BE2C (cell line): ENCODE data around the gene GRIN3B.

Experiments used
- DNase-seq: peaks from one replicate; pipeline ENCODE4 v3.0.0-alpha.2; 2020
- H3K27me3 ChIP-seq: fragments of 250-450 bp; sonication (Bioruptor Pico); 2 replicates; pipeline ENCODE4 v1.5.1; 2020; ENCODE audit warnings: mild to moderate bottlenecking
- H3K36me3 ChIP-seq: fragments of 250-450 bp; sonication (Bioruptor Pico); 2 replicates; pipeline ENCODE4 v1.5.1; 2020; ENCODE audit warnings: mild to moderate bottlenecking
- H3K4me1 ChIP-seq: fragments of 250-450 bp; sonication (Bioruptor Pico); 2 replicates; pipeline ENCODE4 v1.5.1; 2020
- H3K4me3 ChIP-seq: 2 replicates; pipeline ENCODE4 v1.5.1; 2011; ENCODE audit warnings: low read depth, low read length
- H3K9me3 ChIP-seq: fragments of 250-450 bp; sonication (Bioruptor Pico); 2 replicates; pipeline ENCODE4 v1.5.1; 2020
- TF ChIP-seq, protein P1 (sequence below): IDR thresholded peaks from 2 replicates; pipeline ENCODE4 v1.5.1; 2012; ENCODE audit warnings: mild to moderate bottlenecking, low read depth, low read length

GRIN3B gene

DNA sequence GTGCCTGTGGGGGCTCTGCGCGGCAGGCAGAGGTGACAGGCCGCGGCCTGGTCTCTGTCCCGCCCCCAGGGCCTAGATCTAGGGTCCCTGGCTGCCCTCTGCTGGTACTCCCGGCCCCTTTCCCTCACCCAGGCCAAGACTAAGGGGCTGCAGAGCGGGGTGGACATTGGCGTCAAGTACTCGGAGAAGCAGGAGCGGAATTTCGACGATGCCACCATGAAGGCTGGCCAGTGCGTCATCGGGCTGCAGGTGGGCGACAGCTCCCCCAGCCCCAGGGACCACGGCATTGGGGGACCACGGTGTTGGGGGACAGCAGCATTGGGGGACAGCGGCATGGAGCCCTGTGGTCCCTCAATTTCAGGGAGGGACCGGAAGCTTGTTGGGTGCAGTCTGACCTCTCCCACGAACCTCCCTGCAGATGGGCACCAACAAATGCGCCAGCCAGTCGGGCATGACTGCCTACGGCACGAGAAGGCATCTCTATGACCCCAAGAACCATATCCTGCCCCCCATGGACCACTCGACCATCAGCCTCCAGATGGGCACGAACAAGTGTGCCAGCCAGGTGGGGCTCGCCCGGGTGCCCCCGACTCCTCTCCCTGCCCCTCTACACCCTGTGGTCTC is 35.9 kb downstream of the GRIN3B start:
- H3K36me3 ChIP-seq: no peaks in the 10 kb centered on the region; the same call in 1 of the 2 replicates
- H3K9me3 ChIP-seq: no peaks in the 10 kb centered on the region
- peak; percentile 17 for DNase-seq
- no peak overlapping the region for H3K4me3 ChIP-seq
- TF ChIP-seq, protein P1, sequence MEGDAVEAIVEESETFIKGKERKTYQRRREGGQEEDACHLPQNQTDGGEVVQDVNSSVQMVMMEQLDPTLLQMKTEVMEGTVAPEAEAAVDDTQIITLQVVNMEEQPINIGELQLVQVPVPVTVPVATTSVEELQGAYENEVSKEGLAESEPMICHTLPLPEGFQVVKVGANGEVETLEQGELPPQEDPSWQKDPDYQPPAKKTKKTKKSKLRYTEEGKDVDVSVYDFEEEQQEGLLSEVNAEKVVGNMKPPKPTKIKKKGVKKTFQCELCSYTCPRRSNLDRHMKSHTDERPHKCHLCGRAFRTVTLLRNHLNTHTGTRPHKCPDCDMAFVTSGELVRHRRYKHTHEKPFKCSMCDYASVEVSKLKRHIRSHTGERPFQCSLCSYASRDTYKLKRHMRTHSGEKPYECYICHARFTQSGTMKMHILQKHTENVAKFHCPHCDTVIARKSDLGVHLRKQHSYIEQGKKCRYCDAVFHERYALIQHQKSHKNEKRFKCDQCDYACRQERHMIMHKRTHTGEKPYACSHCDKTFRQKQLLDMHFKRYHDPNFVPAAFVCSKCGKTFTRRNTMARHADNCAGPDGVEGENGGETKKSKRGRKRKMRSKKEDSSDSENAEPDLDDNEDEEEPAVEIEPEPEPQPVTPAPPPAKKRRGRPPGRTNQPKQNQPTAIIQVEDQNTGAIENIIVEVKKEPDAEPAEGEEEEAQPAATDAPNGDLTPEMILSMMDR: no peak
- H3K27me3 ChIP-seq: no peaks in the 10 kb centered on the region
- H3K4me1 ChIP-seq: peaks cover 6% of the 10 kb centered on the region; the same call in 1 of the 2 replicates

DNA sequence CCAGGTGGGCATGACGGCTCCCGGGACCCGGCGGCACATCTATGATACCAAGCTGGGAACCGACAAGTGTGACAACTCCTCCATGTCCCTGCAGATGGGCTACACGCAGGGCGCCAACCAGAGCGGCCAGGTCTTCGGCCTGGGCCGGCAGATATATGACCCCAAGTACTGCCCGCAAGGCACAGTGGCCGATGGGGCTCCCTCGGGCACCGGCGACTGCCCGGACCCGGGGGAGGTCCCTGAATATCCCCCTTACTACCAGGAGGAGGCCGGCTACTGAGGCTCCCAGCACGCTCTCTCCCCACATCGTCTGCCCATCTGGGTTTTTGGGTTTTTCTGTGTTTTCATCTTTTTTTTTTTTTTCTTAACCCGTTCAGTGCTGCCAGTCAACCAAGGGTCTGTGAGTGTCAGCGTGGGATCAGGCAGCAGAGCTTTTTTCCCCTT is 37.4 kb downstream of the GRIN3B start:
- Histone ChIP-seq H3K4me3 (no peak overlapping the region), H3K9me3 (no peaks in the 10 kb centered on the region), H3K27me3 (no peaks in the 10 kb centered on the region), H3K36me3 (no peaks in the 10 kb centered on the region), H3K4me1 (peaks cover 9% of the 10 kb centered on the region)
- peak; percentile 10 for DNase-seq
- TF ChIP-seq, protein P1: no peak

DNA sequence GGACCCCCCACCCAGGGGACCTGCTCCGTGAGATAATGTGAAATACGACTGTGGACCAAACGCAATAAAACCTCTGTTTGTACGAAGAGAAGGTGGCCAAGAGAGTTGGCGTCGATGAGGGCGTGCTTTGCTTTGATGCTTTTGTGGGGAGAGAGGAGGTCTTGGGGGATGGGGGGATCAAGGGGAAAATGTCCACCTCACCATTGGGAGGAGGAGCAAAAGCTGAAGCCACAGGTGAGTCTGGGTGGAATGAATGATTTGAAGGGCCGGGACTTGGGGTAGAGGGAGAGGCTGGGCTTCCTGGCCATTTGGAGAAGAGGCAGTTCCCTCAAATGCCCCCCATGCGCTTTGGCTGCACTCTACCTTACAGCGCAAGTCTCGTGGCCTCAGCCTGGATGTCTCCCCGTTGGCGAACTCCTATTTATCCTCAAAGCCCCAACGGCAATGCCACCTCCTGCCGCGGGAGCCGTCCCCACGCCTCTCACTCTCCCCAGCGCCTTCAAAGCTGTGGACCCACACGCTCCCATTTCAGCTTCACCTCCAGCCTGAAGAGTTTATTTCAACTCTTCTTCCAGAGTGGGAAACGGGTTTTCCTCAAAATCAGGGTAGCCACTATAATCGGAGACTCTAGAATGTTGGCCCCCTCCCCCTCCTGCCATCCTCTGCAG is 38.9 kb downstream of the GRIN3B start:
- peaks cover 10% of the 10 kb centered on the region for H3K4me1 ChIP-seq
- H3K4me3 ChIP-seq: peak overlapping the region; percentile 72

DNA sequence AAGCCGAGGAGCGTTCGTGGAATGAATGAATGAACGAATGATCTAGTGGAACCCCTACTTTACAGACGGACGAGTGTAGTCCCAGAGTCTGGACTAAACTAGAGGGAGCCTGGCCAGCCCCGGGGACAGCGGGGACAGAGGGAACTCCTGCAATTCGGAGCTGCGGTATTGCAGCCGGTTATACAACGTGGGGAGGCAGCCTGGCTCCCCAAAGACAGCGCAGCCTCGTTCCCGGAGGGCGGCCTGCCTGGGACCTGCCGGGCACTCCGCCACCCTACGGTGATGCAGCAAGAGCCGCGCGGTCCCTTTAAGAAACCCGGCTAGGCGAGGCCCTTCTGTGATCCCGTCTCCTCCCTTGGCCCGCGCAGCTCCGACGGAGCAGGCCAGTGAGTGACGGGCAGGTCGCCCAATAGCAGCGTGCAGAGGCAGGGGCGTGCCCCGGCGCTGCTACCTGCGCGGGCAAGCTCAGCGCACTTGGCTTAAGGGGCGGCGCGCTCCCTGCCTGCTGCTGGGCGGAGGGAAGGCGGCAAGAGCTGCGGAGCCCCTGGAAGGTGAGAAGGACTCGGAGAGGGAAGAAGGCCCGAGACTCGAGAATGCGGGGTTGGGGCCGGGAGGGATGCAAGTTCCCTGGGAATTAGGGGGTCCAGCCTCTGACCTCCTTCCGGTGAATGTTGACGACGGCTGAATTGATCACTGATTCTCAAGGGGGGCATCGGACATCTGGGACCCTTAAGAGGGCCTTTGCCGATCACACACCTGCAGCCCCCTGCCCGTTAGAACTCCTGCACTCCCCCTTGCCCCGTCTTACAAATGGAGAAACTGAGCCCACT is 39.6 kb downstream of the GRIN3B start, which contains the start of gene ABCA7:
TSS of gene ABCA7 (plus strand) at position 462 of the 830 bp plus-strand sequence. CDS start 1,255 bp downstream, outside the sequence.
- no peaks in the 10 kb centered on the region for H3K36me3 ChIP-seq
- H3K4me3 ChIP-seq: peak within 1 kb of the TSS; percentile 72
- TF ChIP-seq, protein P1: no peak
- DNase-seq: peak; percentile 98
- H3K27me3 ChIP-seq: no peaks in the 10 kb centered on the region
- H3K4me1 ChIP-seq: peaks cover 10% of the 10 kb centered on the region
- H3K9me3 ChIP-seq: no peaks in the 10 kb centered on the region

More for the DNA sequence above, 38.9 kb downstream of the GRIN3B start:
- Histone ChIP-seq H3K36me3 (no peaks in the 10 kb centered on the region), H3K9me3 (no peaks in the 10 kb centered on the region), H3K27me3 (no peaks in the 10 kb centered on the region)
- TF ChIP-seq, protein P1: no peak
- DNase-seq: no peak

DNA sequence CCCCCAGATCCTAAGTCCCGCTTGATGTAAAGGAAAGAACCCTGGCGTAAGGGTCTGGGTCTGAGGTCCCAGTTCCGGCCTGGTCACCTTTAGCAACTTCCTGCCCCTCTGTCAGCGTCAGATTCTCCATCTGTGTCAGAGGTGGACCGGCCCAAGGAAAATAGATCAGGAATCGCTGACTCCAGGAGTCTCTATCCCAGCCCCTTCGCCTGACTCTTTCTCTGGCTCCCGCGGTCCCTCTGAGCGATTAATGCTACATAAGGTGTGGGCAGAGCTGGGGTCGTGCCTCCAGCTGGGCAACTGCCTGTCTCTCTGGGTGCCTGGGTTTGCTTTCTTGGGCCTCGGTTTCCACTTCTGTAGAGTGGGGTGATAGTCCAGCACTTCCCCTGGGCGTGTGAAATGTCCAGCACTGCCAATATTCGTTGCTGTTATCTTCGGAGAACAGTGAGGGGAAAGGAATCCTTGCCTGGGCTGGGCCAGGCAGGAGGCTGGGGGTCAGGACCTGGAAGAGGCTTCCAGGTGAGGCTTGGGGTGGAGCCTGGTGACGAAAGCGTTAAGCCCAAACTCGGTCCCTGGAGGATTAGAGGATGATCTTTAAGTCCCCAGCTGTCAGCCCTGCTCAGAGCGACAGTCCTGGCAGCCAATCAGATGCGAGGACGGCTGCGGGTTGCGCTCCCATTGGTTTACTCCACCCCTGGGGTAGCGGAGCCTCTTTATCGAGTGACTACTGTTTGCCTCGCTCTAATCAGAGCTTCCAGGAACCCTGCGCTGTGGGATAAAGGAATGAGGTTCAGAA is 40.5 kb downstream of the GRIN3B start:
- DNase-seq: peak; percentile 92
- Histone ChIP-seq H3K4me1 (peaks cover 10% of the 10 kb centered on the region), H3K36me3 (no peaks in the 10 kb centered on the region), H3K9me3 (no peaks in the 10 kb centered on the region), H3K4me3 (peak overlapping the region; percentile 72), H3K27me3 (no peaks in the 10 kb centered on the region)
- TF ChIP-seq, protein P1: no peak
